GM19239 (cell line): ENCODE results near the gene CWC22.

Experiments
- DNase-seq: peaks from one replicate; pipeline ENCODE4 v3.0.0; 2011; ENCODE audit warnings: low spot score; ENCODE audit not compliant: insufficient read length
- FAIRE-seq: peaks from 2 replicates; lab custom pipeline; 2011; peaks lifted over from hg19 to GRCh38; lab: Jason Lieb, UNC

The CWC22 gene

DNA sequence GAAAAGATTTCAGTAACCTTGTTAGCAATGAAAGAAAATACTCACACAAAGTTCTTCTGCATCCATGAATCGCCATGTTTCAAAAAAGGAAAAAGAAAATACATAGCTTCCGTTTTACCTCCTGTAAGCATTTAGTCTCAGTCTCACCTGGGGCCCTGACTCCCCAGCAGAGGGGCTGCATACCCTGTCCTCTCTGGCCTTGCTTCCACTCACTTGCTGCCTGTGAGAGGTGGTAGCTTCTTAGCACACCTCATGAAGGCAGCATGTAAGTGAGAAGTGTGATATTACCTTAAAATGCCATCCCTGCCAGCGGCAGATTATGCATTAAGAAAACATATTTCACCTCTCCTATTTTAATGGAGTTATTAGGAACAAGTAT, 96.4 kb downstream of the CWC22 start:
- no peak for FAIRE-seq

DNA sequence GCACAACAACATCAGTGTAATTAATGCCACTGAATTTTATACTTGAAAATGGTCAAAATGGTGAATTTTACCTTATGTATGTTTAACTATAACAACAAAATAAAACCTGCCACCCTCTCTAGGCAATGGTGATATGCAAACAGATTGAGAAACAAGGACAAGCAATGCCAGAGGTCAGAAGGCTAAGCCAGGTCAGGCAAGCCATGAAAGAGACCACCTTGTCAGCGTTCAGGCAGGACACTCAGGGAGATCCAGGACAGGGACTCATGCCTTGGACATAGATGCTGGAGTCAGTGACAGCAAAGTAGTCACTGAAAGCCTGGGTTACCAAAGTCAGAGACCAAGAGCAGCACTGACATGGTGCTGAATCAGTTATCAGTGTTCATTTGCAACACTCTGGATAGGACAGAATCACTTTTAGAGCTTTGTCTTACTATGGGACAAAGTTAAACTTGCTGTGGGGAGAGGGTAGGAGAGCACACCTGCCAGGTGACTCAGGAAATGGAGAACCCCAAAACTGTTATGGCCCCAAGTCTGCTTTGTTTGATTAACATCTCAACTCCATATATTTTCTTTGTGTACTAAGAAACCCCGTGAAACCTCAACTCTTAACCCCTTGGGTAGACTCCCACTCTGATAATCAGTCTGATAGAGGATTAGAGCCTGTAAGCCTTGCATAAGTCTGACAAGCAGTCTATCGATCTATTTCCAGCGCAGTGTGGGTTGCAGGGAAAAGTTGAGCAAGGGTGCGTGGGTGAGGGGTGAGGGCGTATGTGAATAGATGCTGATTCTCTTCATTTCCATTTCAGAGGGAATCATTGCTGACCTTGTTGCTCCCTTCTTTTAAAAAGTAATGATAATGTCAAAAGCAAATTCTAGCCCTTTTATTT, 97.0 kb downstream of the CWC22 start:
- no peak for FAIRE-seq
- no peak for DNase-seq

More for the DNA sequence above, 96.4 kb downstream of the CWC22 start:
- no peak for DNase-seq

DNA sequence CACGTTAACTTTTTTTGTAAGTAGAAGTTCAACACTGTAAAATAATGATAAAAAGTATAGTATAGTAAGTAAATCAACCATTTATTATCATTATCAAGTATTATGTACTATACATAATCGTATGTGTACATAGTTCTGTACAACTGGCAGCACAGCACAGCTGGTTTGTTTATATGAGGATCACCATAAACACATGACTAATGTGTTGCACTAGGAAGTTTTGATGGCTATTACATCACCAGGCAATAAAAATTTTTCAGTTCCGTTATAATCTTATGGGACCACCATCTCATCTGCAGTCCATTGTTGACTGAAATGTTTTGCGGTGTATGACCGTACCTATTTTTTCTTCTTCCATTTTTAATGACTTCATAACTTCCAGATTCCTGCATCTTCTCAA, 106.4 kb downstream of the CWC22 start:
- no peak for FAIRE-seq
- no peak for DNase-seq

DNA sequence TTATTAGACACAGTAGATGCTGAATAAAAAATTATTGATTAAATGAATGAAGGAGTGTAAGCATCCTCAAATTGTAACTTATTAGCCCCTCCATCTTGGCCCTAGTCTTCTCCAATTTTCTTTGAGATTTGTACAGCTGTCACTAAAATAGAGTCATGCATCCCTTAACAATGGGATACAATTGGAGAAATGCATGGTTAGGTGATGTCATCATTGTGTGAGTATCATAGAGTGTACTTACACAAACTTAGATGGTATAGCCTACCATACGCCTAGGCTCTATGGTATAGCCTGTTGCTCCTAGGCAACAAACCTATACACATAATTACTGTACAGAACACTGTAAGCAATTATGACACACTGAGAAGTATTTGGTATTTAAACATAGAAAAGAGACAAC, 107.4 kb downstream of the CWC22 start:
- no peak for FAIRE-seq

DNA sequence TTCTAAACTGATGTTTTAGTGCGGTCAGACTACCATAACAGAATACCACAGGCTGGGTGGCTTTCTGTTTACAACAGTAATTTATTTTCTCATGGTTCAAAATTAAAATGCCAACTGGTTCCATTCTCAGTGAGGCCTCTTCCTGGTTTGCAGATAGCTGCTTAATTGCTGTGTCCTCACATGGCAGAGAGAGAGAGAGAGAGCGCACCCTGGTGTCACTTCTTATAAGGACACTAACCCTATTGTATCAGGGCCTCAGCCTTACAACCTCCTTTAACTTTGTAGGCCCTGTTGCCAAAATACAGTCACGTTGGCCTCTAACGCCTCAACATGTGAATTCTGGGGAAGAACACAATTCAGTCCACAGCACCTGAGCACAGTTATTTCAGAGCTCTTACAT, 108.2 kb downstream of the CWC22 start:
- DNase-seq, result no peak
- no peak for FAIRE-seq

More for the DNA sequence above, 107.4 kb downstream of the CWC22 start:
- DNase-seq, result no peak
